DMS53 treated with DMSO at 0.1 percent for 48 hours (cell line): Measurements from ENCODE around the gene MAP3K1.
"Not testable (repeated sequence)": the region's sequence is repeated elsewhere in the genome, so short reads cannot be mapped to it uniquely, and the experiment has no call there.

Experiments
- DNase-seq: peaks from one replicate; lab custom pipeline; 2025; ENCODE audit not compliant: unreplicated experiment; lab: John Stamatoyannopoulos, UW

The MAP3K1 gene

GRCh38 chr5:56814963-56815657, at the start of gene MAP3K1:
Gene MAP3K1, plus strand, starts transcription at chr5:56815549. Its CDS starts 25 bp downstream, at chr5:56815574.
- DNase-seq = peak; percentile 91

- DNase-seq = no peak
Measured at GRCh38 chr5:56766926-56767325, 48.4 kb upstream of the MAP3K1 start.

GRCh38 chr5:56769875-56770604, 45.3 kb upstream of the MAP3K1 start:
- DNase-seq = no peak

DNA sequence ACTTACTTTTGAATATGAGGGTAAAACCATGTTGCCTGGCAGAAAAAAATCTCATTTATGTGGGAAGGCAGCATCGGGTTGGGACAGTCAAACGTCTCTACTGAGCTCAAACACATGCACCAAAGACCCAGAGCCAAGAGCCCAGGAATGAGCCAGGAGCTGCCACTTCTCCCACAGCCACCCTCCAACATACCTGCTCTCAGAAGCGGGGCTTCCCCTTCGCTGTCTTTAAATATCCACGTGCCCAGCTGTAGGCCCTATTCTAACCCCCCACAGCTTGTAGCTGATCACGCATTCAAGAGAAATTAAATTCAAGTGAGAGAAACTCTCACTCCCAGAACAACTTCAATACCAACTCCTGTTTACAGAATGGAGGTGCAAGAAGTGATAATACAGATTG, 42.6 kb upstream of the MAP3K1 start:
- no peak for DNase-seq

- no peak for DNase-seq
Measured at GRCh38 chr5:56774957-56775356, 40.4 kb upstream of the MAP3K1 start.

GRCh38 chr5:56776212-56776846, 39.0 kb upstream of the MAP3K1 start:
- not testable (repeated sequence) for DNase-seq

- DNase-seq = no peak
Measured at GRCh38 chr5:56783261-56783660, 32.1 kb upstream of the MAP3K1 start.

DNA sequence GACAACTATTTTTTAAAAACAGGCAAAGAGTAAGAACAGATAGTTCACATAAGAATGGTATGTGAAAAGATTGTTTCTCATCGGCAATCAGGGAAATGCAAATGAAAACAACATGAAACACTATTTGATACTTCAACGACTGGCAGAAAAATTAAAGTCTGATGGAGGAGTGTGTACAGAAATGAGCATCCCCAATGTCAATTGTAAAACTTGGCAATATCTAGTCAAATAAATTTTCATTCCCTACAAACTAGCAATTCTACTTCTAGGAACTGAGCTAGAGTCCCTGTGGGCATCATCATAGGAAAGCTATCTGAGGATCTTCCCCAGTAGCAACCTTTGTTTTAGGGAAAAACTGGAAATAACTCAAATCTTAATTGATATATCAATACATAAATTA, 29.0 kb upstream of the MAP3K1 start:
- no peak for DNase-seq

DNA sequence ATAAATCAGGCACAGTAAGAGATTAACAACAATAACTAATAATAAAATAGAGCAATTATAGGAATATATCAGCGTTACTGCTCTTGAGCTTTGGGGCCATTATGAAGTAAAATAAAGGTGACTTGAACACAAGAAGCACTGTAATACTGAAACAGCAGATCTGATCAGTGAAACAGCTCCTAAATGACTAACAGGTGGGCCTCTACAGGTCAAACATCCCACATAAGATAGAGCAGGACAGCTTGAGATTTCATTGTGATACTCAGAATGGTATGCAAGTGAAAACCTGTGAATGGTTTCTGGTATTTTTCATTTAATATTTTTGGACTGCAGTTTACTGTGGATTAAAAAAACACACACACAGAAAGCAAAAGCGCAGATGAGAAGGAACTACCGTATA, 24.0 kb upstream of the MAP3K1 start:
- no peak for DNase-seq

DNA sequence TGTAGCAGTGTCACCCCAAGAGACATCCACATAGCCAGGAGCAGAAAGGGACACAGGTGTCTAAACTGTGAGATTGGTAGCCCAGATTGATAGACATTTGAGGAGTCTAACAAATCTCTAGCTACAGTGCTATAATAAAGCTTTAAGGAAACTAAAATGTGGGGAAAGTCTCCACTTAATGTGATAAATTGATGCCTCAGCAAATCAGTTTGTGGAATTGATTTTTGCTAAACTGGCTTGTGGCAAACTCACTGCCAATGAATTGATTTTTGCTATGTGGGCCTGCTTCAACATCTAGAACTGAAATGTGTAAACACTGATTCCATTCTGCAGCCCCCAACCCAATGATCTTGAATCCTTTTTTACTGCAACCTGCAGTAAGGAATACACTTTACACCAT, 16.8 kb upstream of the MAP3K1 start:
- no peak for DNase-seq

GRCh38 chr5:56800186-56800585, 15.2 kb upstream of the MAP3K1 start:
- DNase-seq = no peak

GRCh38 chr5:56801256-56801655, 14.1 kb upstream of the MAP3K1 start:
- DNase-seq = no peak

GRCh38 chr5:56802205-56802604, 13.1 kb upstream of the MAP3K1 start:
- no peak for DNase-seq

DNA sequence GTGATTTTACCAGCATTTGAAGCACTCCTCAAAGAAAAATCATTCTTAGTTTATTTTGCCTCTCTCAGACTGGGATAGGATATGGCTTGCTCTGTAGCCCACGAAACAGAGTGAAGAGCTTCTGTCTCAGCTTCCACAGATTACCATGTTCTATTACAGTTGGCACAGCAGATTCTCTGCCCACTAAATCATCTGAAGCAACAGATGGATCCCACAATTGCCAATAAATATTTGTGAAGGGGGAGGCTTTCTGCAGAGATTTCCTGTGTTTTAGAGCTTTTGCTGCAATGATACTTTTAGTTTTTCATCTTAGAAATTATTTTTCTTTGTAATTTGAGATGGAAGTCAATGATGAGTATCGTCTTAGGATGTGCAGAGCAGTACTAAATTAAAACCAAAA, 12.3 kb upstream of the MAP3K1 start:
- no peak for DNase-seq

DNA sequence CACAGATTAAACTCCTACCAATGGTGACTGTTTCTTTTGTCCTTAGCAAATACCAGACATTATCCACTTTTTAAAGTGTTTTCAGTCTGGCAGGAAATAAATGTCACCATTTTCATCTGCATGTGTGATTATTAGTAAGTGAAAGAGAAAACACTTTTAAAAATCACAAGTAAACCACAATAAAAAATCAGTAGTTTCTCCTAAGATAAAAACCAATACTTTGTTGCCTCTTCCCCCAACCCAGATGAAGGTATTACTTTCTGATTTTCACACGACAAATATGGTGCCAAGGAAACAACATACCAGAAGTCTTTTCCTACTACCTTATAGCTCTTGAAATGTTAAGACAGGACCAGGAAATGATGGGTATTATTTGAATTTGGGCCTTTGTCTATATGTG, 11.5 kb upstream of the MAP3K1 start:
- no peak for DNase-seq

GRCh38 chr5:56807679-56808078, 7.7 kb upstream of the MAP3K1 start:
- no peak for DNase-seq

DNA sequence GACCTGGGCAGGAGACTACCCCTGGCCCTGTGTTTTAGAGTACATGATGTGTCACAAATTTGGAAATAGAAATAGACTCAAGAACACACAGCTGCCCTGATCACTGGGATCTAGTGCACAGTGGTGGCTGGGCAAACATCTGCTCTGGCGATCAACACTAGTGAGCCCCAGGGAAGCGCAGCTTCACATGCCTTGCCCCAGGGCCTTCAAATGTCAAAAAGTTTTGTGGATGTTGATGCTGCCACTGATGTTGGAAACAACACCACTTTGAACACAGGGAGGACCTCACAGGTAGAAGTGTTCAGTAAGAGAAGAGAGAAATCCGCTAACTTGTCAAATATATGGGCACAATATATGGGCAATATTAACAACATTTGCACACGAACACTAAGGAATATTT, 7.1 kb upstream of the MAP3K1 start:
- no peak for DNase-seq

DNA sequence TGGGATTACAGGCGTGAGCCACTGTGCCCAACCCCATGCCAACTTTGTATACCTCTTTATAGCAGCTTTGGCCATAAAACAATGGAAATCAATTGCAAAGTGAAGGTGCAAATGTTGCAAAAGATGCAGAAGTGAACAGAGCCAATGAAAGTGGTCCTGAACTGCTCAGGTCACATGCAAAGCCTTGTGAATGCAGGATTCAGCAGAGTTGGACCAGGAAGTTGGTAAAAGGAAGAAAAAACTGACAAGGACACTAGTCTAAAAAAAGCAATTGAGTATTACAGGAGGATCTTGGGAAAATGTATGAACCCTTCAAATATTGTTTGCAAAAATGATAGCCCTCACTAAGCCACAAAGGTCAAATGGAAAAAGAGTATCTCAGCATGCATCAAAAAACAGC, 4.5 kb upstream of the MAP3K1 start:
- DNase-seq = no peak

DNA sequence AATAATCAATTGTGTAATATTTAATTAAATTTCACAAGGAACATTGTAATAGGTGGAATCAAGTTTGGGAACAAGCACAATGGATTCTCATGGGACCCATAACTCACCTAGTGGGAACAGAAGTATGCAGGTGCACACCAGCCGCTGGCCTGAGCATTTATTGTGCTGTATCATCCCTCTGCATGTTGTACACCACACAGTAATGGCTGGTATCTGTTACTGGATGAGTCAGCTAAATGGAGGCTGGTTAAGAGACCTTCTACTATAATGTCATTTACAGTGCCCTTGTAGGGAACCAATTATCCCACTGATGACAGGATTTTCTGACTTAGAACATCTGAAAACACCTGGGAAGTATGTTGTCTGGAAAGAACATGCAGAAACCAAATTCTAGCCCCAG, 3.2 kb upstream of the MAP3K1 start:
- peak; percentile 46 for DNase-seq

GRCh38 chr5:56813302-56813701, 2.0 kb upstream of the MAP3K1 start:
- no peak for DNase-seq

- DNase-seq = no peak
Measured at GRCh38 chr5:56814361-56814962, 887 bp upstream of the MAP3K1 start.
